Mesendoderm (in vitro differentiated cells): ENCODE measurements around the gene MOV10.

Source experiments
- DNase-seq: peaks from one replicate; pipeline ENCODE4 v3.0.0; 2013
- H2AK5ac ChIP-seq: 2 replicates; pipeline ENCODE4 v1.6.1; 2013; ENCODE audit warnings: low read length, inconsistent platforms
- H2BK120ac ChIP-seq: 2 replicates; pipeline ENCODE4 v1.6.1; 2013; ENCODE audit warnings: low read depth, mild to moderate bottlenecking, low read length, moderate library complexity, mixed read lengths
- H2BK15ac ChIP-seq: replicated peaks from 2 replicates; pipeline ENCODE4 v1.6.1; 2013; ENCODE audit warnings: low read depth, mild to moderate bottlenecking, moderate library complexity
- H2BK5ac ChIP-seq: 2 replicates; pipeline ENCODE4 v1.6.1; 2013; ENCODE audit warnings: low read length, inconsistent platforms
- H3K18ac ChIP-seq: 2 replicates; pipeline ENCODE4 v1.6.1; 2013; ENCODE audit warnings: mild to moderate bottlenecking, low read length, mixed read lengths
- H3K23ac ChIP-seq: one replicate; pipeline ENCODE4 v1.6.1; 2013; ENCODE audit warnings: low read length
- H3K27ac ChIP-seq: 2 replicates; pipeline ENCODE4 v1.5.1; 2013; ENCODE audit warnings: low read depth, mild to moderate bottlenecking, inconsistent platforms, low read length, moderate library complexity
- H3K27me3 ChIP-seq: 2 replicates; pipeline ENCODE4 v1.6.1; 2013; ENCODE audit warnings: low read length, control low read depth, mild to moderate bottlenecking, inconsistent platforms; ENCODE audit not compliant: insufficient read depth, poor library complexity
- H3K36me3 ChIP-seq: 2 replicates; pipeline ENCODE4 v1.6.1; 2013; ENCODE audit warnings: low read length, inconsistent platforms; ENCODE audit not compliant: control insufficient read depth, insufficient read depth
- H3K4ac ChIP-seq: one replicate; pipeline ENCODE4 v1.6.1; 2013; ENCODE audit warnings: low read depth, mild to moderate bottlenecking, low read length, moderate library complexity
- H3K4me1 ChIP-seq: 2 replicates; pipeline ENCODE4 v1.6.1; 2013; ENCODE audit warnings: low read depth, low read length, inconsistent platforms; ENCODE audit not compliant: control insufficient read depth
- H3K4me2 ChIP-seq: 2 replicates; pipeline ENCODE4 v1.6.1; 2013; ENCODE audit warnings: low read length
- H3K4me3 ChIP-seq: 2 replicates; pipeline ENCODE4 v1.5.1; 2013; ENCODE audit warnings: mild to moderate bottlenecking, low read length
- H3K56ac ChIP-seq: one replicate; pipeline ENCODE4 v1.6.1; 2013; ENCODE audit warnings: low read length
- H3K79me1 ChIP-seq: 2 replicates; pipeline ENCODE4 v1.6.1; 2013; ENCODE audit warnings: low read length, inconsistent platforms
- H3K79me2 ChIP-seq: 2 replicates; pipeline ENCODE4 v1.6.1; 2013; ENCODE audit warnings: mild to moderate bottlenecking, low read length; ENCODE audit not compliant: control insufficient read depth, insufficient read depth
- H3K9ac ChIP-seq: 2 replicates; pipeline ENCODE4 v1.6.1; 2013; ENCODE audit warnings: low read length, inconsistent platforms
- H4K5ac ChIP-seq: one replicate; pipeline ENCODE4 v1.6.1; 2013; ENCODE audit warnings: low read length
- H4K8ac ChIP-seq: one replicate; pipeline ENCODE4 v1.6.1; 2013; ENCODE audit warnings: low read depth, mild to moderate bottlenecking, control low read depth, low read length, moderate library complexity
- WGBS: extraction: QIAGEN DNeasy Blood & Tissue Kit; methylation state at CpG from one replicate; pipeline ENCODE4 v1.1.7; 2013; ENCODE audit warnings: low lambda C conversion rate, missing lambda C conversion rate; ENCODE audit not compliant: insufficient coverage; ENCODE audit errors: extremely low coverage; 5-methylcytosine and 5-hydroxymethylcytosine counted together

The MOV10 gene

DNA sequence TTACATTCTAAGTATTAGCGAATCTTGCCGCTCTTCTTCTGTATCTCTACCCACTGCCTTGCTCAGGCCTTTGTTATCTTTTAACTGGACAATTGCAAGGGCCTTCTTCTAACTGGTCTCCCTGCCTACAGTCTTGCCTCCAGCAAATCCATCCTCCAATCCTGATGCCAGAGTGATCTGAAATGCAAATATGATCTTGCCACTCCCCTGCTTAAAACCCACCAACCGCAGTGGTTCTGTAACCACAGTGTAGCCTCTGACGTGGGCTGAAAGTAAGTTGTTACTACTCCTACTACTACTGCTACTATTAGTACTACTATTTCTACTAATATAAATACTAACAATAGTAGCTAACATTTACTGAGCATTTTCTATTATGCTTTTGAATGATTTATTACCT, 12.4 kb downstream of the MOV10 start:
- Histone ChIP-seq H2AK5ac (no peak overlapping the region), H3K4me2 (no peak overlapping the region), H4K8ac (no peak overlapping the region), H2BK5ac (no peak overlapping the region), H2BK15ac (no peak overlapping the region), H3K27me3 (no peaks in the 10 kb centered on the region), H3K4me1 (peaks cover 3% of the 10 kb centered on the region), H3K9ac (no peak overlapping the region), H3K18ac (no peak overlapping the region), H3K27ac (no peak overlapping the region), H2BK120ac (no peak overlapping the region), H3K4me3 (no peak overlapping the region), H3K56ac (no peak overlapping the region), H3K36me3 (peaks cover 5% of the 10 kb centered on the region), H3K79me1 (peaks cover 6% of the 10 kb centered on the region), H4K5ac (no peak overlapping the region), H3K23ac (no peak overlapping the region), H3K4ac (no peak overlapping the region), H3K79me2 (no peaks in the 10 kb centered on the region)
- WGBS: no CpG with 5 or more reads among the region's 4 CpGs
- DNase-seq: peak; percentile 45

- H3K4me3 ChIP-seq: no peak overlapping the region
- H3K79me2 ChIP-seq: no peaks in the 10 kb centered on the region
- no peak overlapping the region for H3K4me2 ChIP-seq
- H3K36me3 ChIP-seq: peaks cover 5% of the 10 kb centered on the region
- H3K23ac ChIP-seq: no peak overlapping the region
- H2BK120ac ChIP-seq: no peak overlapping the region
- no peak for DNase-seq
- no peak overlapping the region for H2AK5ac ChIP-seq
- H3K56ac ChIP-seq: no peak overlapping the region
- no peak overlapping the region for H3K9ac ChIP-seq
- no peak overlapping the region for H4K5ac ChIP-seq
- H3K18ac ChIP-seq: no peak overlapping the region
- no CpG with 5 or more reads among the region's 4 CpGs for WGBS
- no peak overlapping the region for H2BK15ac ChIP-seq
- H3K4ac ChIP-seq: no peak overlapping the region
- no peak overlapping the region for H2BK5ac ChIP-seq
- H4K8ac ChIP-seq: no peak overlapping the region
- no peak overlapping the region for H3K27ac ChIP-seq
- H3K4me1 ChIP-seq: peaks cover 3% of the 10 kb centered on the region
- H3K27me3 ChIP-seq: no peaks in the 10 kb centered on the region
- peaks cover 6% of the 10 kb centered on the region for H3K79me1 ChIP-seq
These were observed 12.9 kb downstream of the MOV10 start for GRCh38 chr1:112687361-112687760.

DNA sequence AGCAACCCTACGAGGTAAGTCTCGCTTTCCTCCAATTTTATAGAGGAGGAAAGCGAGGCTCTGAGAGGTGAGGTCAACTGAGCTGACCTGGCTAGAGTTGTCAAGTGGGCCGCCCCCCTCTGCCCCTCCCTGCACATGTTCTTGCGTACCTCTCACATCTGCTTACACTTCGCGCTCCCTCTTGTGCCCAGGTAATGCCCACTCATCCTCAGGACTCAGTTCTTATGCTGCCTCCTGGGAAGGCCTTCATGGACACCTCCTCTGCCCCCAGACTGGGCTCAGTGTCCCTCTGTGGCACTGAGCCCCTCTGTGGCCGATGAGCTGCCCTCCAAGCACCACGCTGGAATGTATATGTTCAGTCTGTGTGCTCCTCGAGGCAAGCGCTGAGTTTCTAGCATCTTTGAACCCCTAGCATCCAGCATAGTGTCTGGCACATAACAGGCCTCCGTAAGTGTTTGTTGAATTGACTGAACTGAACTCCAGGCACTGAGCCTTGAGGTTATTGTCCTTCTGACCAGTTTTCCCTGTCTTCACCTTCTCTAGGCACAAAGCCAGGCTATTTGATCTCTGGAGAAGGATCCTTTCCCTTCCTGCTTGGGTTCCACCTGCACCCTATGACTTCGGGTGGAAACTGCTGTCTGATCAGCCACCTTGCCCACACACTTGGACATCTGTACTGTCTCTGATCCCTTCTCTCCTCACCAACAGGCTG, 13.5 kb downstream of the MOV10 start:
- no peak overlapping the region for H3K9ac ChIP-seq
- H3K56ac ChIP-seq: no peak overlapping the region
- H3K23ac ChIP-seq: no peak overlapping the region
- H2BK120ac ChIP-seq: no peak overlapping the region
- no CpG with 5 or more reads among the region's 13 CpGs for WGBS
- H3K4me3 ChIP-seq: no peak overlapping the region
- peaks cover 6% of the 10 kb centered on the region for H3K79me1 ChIP-seq
- no peak overlapping the region for H2BK15ac ChIP-seq
- H3K4me2 ChIP-seq: no peak overlapping the region
- no peak overlapping the region for H2BK5ac ChIP-seq
- peaks cover 7% of the 10 kb centered on the region for H3K36me3 ChIP-seq
- no peaks in the 10 kb centered on the region for H3K27me3 ChIP-seq
- no peak overlapping the region for H3K18ac ChIP-seq
- H4K5ac ChIP-seq: no peak overlapping the region
- H3K27ac ChIP-seq: no peak overlapping the region
- H3K4ac ChIP-seq: no peak overlapping the region
- DNase-seq: no peak
- H3K79me2 ChIP-seq: no peaks in the 10 kb centered on the region
- H2AK5ac ChIP-seq: no peak overlapping the region
- peaks cover 3% of the 10 kb centered on the region for H3K4me1 ChIP-seq
- H4K8ac ChIP-seq: no peak overlapping the region

GRCh38 chr1:112688781-112689193, 14.3 kb downstream of the MOV10 start:
- H3K4me2 ChIP-seq: no peak overlapping the region
- no peak overlapping the region for H3K27ac ChIP-seq
- no peak overlapping the region for H3K4me3 ChIP-seq
- no peak overlapping the region for H2BK5ac ChIP-seq
- H3K36me3 ChIP-seq: peaks cover 7% of the 10 kb centered on the region
- H2AK5ac ChIP-seq: no peak overlapping the region
- H2BK15ac ChIP-seq: no peak overlapping the region
- H3K4ac ChIP-seq: no peak overlapping the region
- no peak overlapping the region for H4K5ac ChIP-seq
- no peak for DNase-seq
- H3K23ac ChIP-seq: no peak overlapping the region
- H3K18ac ChIP-seq: no peak overlapping the region
- no peak overlapping the region for H3K56ac ChIP-seq
- H4K8ac ChIP-seq: no peak overlapping the region
- H3K4me1 ChIP-seq: peaks cover 3% of the 10 kb centered on the region
- H3K79me2 ChIP-seq: no peaks in the 10 kb centered on the region
- no peaks in the 10 kb centered on the region for H3K27me3 ChIP-seq
- no CpG with 5 or more reads among the region's 13 CpGs for WGBS
- H2BK120ac ChIP-seq: no peak overlapping the region
- H3K9ac ChIP-seq: no peak overlapping the region
- H3K79me1 ChIP-seq: peaks cover 6% of the 10 kb centered on the region

DNA sequence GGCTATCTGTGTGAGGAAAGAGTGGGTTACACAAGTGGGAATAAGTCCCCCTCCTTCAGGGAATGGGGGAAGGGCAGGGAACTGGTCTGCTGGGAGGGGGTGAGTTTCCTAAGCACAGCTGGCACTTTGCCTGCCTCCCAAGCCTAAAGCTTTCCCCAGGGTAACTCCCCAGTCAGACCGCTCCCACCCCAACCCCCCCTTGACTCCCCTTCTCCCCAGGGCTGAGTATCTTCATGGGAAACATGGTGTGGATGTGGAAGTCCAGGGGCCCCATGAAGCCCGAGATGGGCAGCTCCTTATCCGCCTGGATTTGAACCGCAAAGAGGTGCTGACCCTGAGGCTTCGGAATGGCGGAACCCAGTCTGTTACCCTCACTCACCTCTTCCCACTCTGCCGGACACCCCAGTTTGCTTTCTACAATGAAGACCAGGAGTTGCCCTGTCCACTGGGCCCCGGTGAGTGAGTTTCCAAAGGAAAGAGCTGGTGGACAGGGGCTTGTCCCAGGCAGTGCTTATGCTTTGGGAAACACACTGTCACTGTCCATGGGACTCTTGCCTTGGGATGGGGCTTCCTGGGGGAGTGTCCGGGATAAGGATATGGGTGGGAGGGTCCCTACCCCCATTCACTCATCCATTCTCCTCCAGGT, 14.9 kb downstream of the MOV10 start:
- no peak overlapping the region for H4K8ac ChIP-seq
- no peak overlapping the region for H3K56ac ChIP-seq
- peaks cover 3% of the 10 kb centered on the region for H3K4me1 ChIP-seq
- H4K5ac ChIP-seq: no peak overlapping the region
- no peaks in the 10 kb centered on the region for H3K79me2 ChIP-seq
- H3K27ac ChIP-seq: no peak overlapping the region
- no peaks in the 10 kb centered on the region for H3K27me3 ChIP-seq
- H3K36me3 ChIP-seq: peaks cover 7% of the 10 kb centered on the region
- no peak overlapping the region for H3K4ac ChIP-seq
- no peak overlapping the region for H2BK15ac ChIP-seq
- H3K9ac ChIP-seq: no peak overlapping the region
- no peak overlapping the region for H2BK120ac ChIP-seq
- H2AK5ac ChIP-seq: no peak overlapping the region
- no peak for DNase-seq
- no peak overlapping the region for H3K4me3 ChIP-seq
- H2BK5ac ChIP-seq: no peak overlapping the region
- peaks cover 6% of the 10 kb centered on the region for H3K79me1 ChIP-seq
- H3K23ac ChIP-seq: no peak overlapping the region
- no peak overlapping the region for H3K18ac ChIP-seq
- WGBS: no CpG with 5 or more reads among the region's 9 CpGs
- H3K4me2 ChIP-seq: no peak overlapping the region
